Astrocyte (in vitro differentiated cells and primary cell): ENCODE results near the gene KDM2B. TPM values are rescaled to one million over a fixed set of nuclear protein-coding genes. Genes with fewer than 3 reads are reported as not detected.

Experiments
- DNase-seq: peaks from one replicate; pipeline ENCODE4 v3.0.0-alpha.2; 2010; ENCODE audit warnings: low read depth
- FAIRE-seq: peaks from 2 replicates; lab custom pipeline; 2011; peaks lifted over from hg19 to GRCh38; lab: Jason Lieb, UNC
- H2AFZ ChIP-seq: 2 replicates; pipeline ENCODE4 v1.6.0; 2012; ENCODE audit warnings: low read depth, low read length, inconsistent platforms
- H3K27ac ChIP-seq: 2 replicates; pipeline ENCODE4 v1.5.1; 2011; ENCODE audit warnings: low read depth, low read length, inconsistent platforms
- H3K27me3 ChIP-seq: 2 replicates; pipeline ENCODE4 v1.6.0; 2011; ENCODE audit warnings: low read length, inconsistent platforms; ENCODE audit not compliant: insufficient read depth
- H3K36me3 ChIP-seq: 2 replicates; pipeline ENCODE4 v1.5.1; 2011; ENCODE audit warnings: low read length, inconsistent platforms; ENCODE audit not compliant: insufficient read depth
- H3K4me1 ChIP-seq: 2 replicates; pipeline ENCODE4 v1.5.1; 2011; ENCODE audit warnings: low read length, inconsistent platforms; ENCODE audit not compliant: insufficient read depth
- H3K4me2 ChIP-seq: 2 replicates; pipeline ENCODE4 v1.6.0; 2012; ENCODE audit warnings: low read length, inconsistent platforms
- H3K4me3 ChIP-seq: 2 replicates; pipeline ENCODE4 v1.5.1; 2011; ENCODE audit warnings: low read depth, mild to moderate bottlenecking, low read length, inconsistent platforms; ENCODE audit not compliant: insufficient read depth
- H3K79me2 ChIP-seq: 2 replicates; pipeline ENCODE4 v1.6.0; 2012; ENCODE audit warnings: mild to moderate bottlenecking, low read length, inconsistent platforms; ENCODE audit not compliant: insufficient read depth
- H3K9ac ChIP-seq: 2 replicates; pipeline ENCODE4 v1.6.0; 2012; ENCODE audit warnings: mild to moderate bottlenecking, low read length, inconsistent platforms
- H3K9me3 ChIP-seq: 2 replicates; pipeline ENCODE4 v1.5.1; 2012; ENCODE audit warnings: low read depth, mild to moderate bottlenecking, low read length, inconsistent platforms; ENCODE audit not compliant: insufficient read depth
- H4K20me1 ChIP-seq: 2 replicates; pipeline ENCODE4 v1.6.0; 2012; ENCODE audit warnings: low read length, inconsistent platforms; ENCODE audit not compliant: insufficient read depth
- H3K27ac Mint-ChIP-seq: one replicate; pipeline ENCODE4 v1.8.0; 2021; ENCODE audit warnings: mild to moderate bottlenecking, mixed read lengths; ENCODE audit not compliant: unreplicated experiment
- H3K27me3 Mint-ChIP-seq: one replicate; pipeline ENCODE4 v1.8.0; 2021; ENCODE audit warnings: low read depth, mixed read lengths; ENCODE audit not compliant: unreplicated experiment
- H3K36me3 Mint-ChIP-seq: one replicate; pipeline ENCODE4 v1.8.0; 2021; ENCODE audit warnings: low read depth, mixed read lengths; ENCODE audit not compliant: unreplicated experiment
- H3K4me1 Mint-ChIP-seq: one replicate; pipeline ENCODE4 v1.8.0; 2021; ENCODE audit warnings: low read depth, mixed read lengths; ENCODE audit not compliant: unreplicated experiment
- H3K4me3 Mint-ChIP-seq: one replicate; pipeline ENCODE4 v1.8.0; 2021; ENCODE audit warnings: mild to moderate bottlenecking, moderate library complexity, mixed read lengths; ENCODE audit not compliant: unreplicated experiment
- H3K9me3 Mint-ChIP-seq: one replicate; pipeline ENCODE4 v1.8.0; 2021; ENCODE audit warnings: mild to moderate bottlenecking, mixed read lengths; ENCODE audit not compliant: unreplicated experiment
- EZH2 ChIP-seq: IDR thresholded peaks from 2 replicates; pipeline ENCODE4 v1.6.1; 2012; ENCODE audit warnings: mild to moderate bottlenecking, low read length, inconsistent platforms; ENCODE audit not compliant: insufficient read depth
- total RNA-seq: library from RNA; stranded (reverse); gene quantifications from 2 replicates; pipeline ENCODE4 v1.2.1, GENCODE V29; 2021
- TF ChIP-seq, protein P1 (sequence below): IDR thresholded peaks from 2 replicates; pipeline ENCODE4 v1.5.1; 2011; ENCODE audit warnings: low read depth, mild to moderate bottlenecking, inconsistent platforms, low read length, moderate library complexity; ENCODE audit not compliant: insufficient read depth

Gene KDM2B
- total RNA-seq, 1 donor from 2014 or later = 23.4 TPM

DNA sequence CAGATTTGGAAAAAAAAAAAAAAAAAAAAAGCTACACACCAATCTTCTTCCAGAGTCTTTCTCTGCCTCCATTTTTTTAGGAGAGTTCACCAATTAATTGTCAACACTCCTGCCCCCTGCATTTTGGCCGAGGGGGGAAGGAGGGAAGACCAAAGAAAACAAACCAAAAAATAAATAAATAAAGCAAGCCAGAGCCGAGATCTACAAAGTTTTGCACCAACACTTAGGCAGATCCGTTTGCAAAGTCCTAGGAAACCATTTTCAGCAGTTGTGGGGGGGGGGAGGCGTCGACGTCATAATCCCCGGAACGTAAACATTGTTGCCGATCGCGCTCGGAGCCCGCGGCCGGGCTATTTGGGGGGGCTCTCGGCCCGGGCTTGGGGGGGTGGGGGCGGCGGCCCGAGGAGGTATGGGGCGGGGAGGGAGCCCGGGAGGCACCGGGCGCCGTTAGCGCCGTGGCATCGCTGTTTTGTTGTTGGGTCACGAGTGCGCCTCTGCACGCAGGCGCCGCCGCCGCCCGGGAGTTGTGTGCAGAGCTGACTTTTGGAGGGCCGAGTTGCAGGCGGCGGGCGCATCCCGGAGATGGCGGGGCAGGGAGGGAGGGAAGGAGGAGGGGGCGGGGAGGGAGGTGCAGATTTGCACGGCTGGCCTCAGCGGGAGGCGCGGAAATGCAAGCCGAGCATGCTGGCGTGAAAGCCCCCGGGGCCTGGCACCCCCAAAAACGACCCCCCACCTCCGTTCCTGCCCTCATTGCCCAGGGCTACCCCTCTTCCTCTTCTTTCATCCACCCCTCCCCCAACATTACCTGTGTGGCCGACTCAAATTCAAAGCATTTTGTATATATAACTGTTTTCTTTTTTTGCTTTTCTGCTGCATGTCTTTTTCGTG lies 598 bp downstream of the KDM2B start:
- Histone ChIP-seq H3K9ac (peak overlapping the region; percentile 85), H2AFZ (peak overlapping the region; percentile 79), H4K20me1 (no peaks in the 10 kb centered on the region), H3K36me3 (no peaks in the 10 kb centered on the region), H3K27ac (peak overlapping the region; percentile 39), H3K4me2 (peak overlapping the region; percentile 86), H3K4me1 (peaks cover 55% of the 10 kb centered on the region), H3K4me3 (peak overlapping the region; percentile 66), H3K9me3 (no peaks in the 10 kb centered on the region), H3K79me2 (no peaks in the 10 kb centered on the region), H3K27me3 (no peaks in the 10 kb centered on the region)
- FAIRE-seq = no peak
- Mint-ChIP-seq H3K4me1 (peaks cover 44% of the 10 kb centered on the region), H3K9me3 (no peaks in the 10 kb centered on the region), H3K4me3 (peak overlapping the region; percentile 90), H3K27ac (peak overlapping the region; percentile 89), H3K36me3 (peaks cover 3% of the 10 kb centered on the region), H3K27me3 (no peaks in the 10 kb centered on the region)
- no peak for TF ChIP-seq EZH2
- TF ChIP-seq, protein P1, sequence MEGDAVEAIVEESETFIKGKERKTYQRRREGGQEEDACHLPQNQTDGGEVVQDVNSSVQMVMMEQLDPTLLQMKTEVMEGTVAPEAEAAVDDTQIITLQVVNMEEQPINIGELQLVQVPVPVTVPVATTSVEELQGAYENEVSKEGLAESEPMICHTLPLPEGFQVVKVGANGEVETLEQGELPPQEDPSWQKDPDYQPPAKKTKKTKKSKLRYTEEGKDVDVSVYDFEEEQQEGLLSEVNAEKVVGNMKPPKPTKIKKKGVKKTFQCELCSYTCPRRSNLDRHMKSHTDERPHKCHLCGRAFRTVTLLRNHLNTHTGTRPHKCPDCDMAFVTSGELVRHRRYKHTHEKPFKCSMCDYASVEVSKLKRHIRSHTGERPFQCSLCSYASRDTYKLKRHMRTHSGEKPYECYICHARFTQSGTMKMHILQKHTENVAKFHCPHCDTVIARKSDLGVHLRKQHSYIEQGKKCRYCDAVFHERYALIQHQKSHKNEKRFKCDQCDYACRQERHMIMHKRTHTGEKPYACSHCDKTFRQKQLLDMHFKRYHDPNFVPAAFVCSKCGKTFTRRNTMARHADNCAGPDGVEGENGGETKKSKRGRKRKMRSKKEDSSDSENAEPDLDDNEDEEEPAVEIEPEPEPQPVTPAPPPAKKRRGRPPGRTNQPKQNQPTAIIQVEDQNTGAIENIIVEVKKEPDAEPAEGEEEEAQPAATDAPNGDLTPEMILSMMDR = no peak
- no peak for DNase-seq

- H3K4me3 ChIP-seq = peak overlapping the region; percentile 66
- peaks cover 55% of the 10 kb centered on the region for H3K4me1 ChIP-seq
- no peaks in the 10 kb centered on the region for H3K27me3 ChIP-seq
- FAIRE-seq (no peak), DNase-seq (no peak)
- Mint-ChIP-seq H3K9me3 (no peaks in the 10 kb centered on the region), H3K27ac (no peak overlapping the region), H3K4me1 (peaks cover 44% of the 10 kb centered on the region), H3K36me3 (peaks cover 7% of the 10 kb centered on the region), H3K27me3 (no peaks in the 10 kb centered on the region), H3K4me3 (peak overlapping the region; percentile 90)
- H3K36me3 ChIP-seq = peaks cover 1% of the 10 kb centered on the region
- no peaks in the 10 kb centered on the region for H4K20me1 ChIP-seq
- peak overlapping the region; percentile 96 for H3K27ac ChIP-seq
- H3K79me2 ChIP-seq = no peaks in the 10 kb centered on the region
- peak overlapping the region; percentile 84 for H2AFZ ChIP-seq
- peak overlapping the region; percentile 85 for H3K9ac ChIP-seq
- peak overlapping the region; percentile 86 for H3K4me2 ChIP-seq
- TF ChIP-seq, protein P1 = no peak
- no peak for TF ChIP-seq EZH2
- no peaks in the 10 kb centered on the region for H3K9me3 ChIP-seq
Observed at GRCh38 chr12:121579190-121579791, 1.5 kb downstream of the KDM2B start.
